ENCODE measurements around the gene ZNF784.

Gene ZNF784

DNA sequence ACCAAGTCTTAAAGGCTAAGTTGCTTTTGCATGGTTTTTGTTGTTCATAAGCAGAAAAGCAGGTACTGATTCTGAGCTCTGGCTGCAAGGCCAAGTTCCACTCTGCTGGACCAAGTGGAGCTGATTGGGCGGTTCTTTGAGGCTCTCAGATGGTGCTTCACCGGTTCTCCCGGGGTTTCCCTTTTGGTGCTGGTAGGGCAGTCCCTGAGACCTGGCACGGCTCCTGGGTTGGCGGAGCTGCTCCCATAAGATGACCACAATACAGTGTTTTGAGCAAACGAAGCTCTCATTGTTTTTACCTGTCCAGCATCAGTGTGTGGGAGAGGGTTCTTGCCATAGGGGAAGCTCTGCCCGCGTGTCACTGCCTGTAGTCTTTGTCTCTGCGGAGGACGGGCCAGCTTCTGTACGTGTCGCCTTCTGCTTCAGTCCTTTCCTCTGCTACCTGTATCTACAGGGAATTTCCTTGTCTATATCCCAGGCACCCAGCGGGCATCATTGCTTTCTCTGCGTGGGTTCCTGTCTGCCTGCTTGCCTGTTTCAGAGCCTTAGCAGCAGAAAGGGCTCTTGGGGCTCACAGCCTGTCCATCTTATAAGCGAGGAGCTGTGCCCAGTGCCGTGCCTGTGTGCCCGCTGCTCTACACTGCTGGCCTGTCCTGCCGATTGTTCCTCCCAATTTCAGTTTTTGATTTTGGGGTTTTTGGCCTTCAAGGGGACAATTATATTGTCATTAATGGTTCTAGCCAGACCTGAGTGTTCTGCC, 32.8 kb upstream of the ZNF784 start:
- peak overlapping the region; percentile 89 to 91 for H3K9ac ChIP-seq (ENCODE audit: low read depth in 1 of 2, low read length in 2 of 2)
- H3K4me3 ChIP-seq (ENCODE audit: low read depth in 1 of 2, low read length in 2 of 2) = peak overlapping the region; percentile 96
- H3K27me3 ChIP-seq (ENCODE audit: control insufficient read depth in 1 of 2, insufficient read depth in 2 of 2, low read length in 2 of 2) = no peaks in the 10 kb centered on the region
- peaks cover 19 to 36% of the 10 kb centered on the region in 2 donors for H3K36me3 ChIP-seq (ENCODE audit: control insufficient read depth in 1 of 2, insufficient read depth in 2 of 2, low read length in 2 of 2)
- H3K4me1 ChIP-seq (ENCODE audit: control insufficient read depth in 1 of 2, insufficient read depth in 2 of 2, low read length in 2 of 2) = peaks cover 23 to 38% of the 10 kb centered on the region in 2 donors
- no peak overlapping the region for H3K27ac ChIP-seq (ENCODE audit: low read depth, low read length)
- no peaks in the 10 kb centered on the region for H3K9me3 ChIP-seq (ENCODE audit: control insufficient read depth in 1 of 2, low read length in 2 of 2)

DNA sequence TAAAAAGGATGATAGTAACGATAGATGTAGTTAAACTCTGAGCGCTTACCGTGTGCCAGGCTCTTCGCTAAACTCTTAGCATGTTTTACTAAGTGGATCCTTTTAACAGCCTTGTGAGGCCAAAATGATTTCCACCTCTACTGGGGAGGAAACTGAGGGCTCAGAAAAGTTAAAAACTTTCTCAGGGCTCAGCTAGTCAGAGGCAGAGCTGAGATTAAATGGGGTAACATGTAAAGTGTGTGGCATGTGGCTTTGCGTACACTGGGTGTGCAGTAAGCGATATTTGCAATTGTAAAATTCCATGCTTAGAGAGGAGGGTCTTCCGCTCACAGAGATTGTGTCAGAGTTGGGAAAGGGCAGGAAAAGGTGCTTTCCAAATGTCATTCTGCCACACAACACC, 32.2 kb upstream of the ZNF784 start:
- Histone ChIP-seq H3K9ac (ENCODE audit: low read depth in 1 of 2, low read length in 2 of 2) (peak overlapping the region; percentile 89 to 91), H3K9me3 (ENCODE audit: control insufficient read depth in 1 of 2, low read length in 2 of 2) (no peaks in the 10 kb centered on the region), H3K4me1 (ENCODE audit: control insufficient read depth in 1 of 2, insufficient read depth in 2 of 2, low read length in 2 of 2) (peaks cover 23 to 38% of the 10 kb centered on the region in 2 donors), H3K27ac (ENCODE audit: low read depth, low read length) (no peak overlapping the region), H3K27me3 (ENCODE audit: control insufficient read depth in 1 of 2, insufficient read depth in 2 of 2, low read length in 2 of 2) (no peaks in the 10 kb centered on the region), H3K4me3 (ENCODE audit: low read depth in 1 of 2, low read length in 2 of 2) (peak overlapping the region; percentile 96), H3K36me3 (ENCODE audit: control insufficient read depth in 1 of 2, insufficient read depth in 2 of 2, low read length in 2 of 2) (peaks cover 14 to 30% of the 10 kb centered on the region in 2 donors)

DNA sequence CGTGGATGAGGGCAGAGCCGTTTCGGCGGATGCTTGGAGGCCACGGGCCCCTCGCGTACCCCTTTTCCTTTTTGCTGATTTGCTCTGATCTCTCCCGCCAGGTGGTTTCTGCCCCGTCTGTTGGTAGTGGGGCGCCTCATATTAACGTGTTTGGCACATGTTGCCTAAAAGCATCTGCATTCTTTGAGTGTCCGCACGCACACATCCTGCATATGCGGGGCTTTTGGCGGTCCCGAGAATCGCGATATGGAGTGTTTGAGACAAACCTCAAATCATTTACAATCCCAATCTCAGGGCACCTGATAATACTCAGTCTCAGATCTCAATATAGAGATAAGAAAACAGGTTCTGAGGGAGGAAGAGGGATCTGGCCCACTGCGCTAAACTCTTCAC, 31.3 kb upstream of the ZNF784 start:
- peak overlapping the region; percentile 89 to 91 for H3K9ac ChIP-seq (ENCODE audit: low read depth in 1 of 2, low read length in 2 of 2)
- peak overlapping the region; percentile 96 for H3K4me3 ChIP-seq (ENCODE audit: low read depth in 1 of 2, low read length in 2 of 2)
- H3K36me3 ChIP-seq (ENCODE audit: control insufficient read depth in 1 of 2, insufficient read depth in 2 of 2, low read length in 2 of 2) = peaks cover 5 to 21% of the 10 kb centered on the region in 2 donors
- no peak overlapping the region for H3K27ac ChIP-seq (ENCODE audit: low read depth, low read length)
- peaks cover 23 to 38% of the 10 kb centered on the region in 2 donors for H3K4me1 ChIP-seq (ENCODE audit: control insufficient read depth in 1 of 2, insufficient read depth in 2 of 2, low read length in 2 of 2)
- H3K9me3 ChIP-seq (ENCODE audit: control insufficient read depth in 1 of 2, low read length in 2 of 2) = no peaks in the 10 kb centered on the region
- H3K27me3 ChIP-seq (ENCODE audit: control insufficient read depth in 1 of 2, insufficient read depth in 2 of 2, low read length in 2 of 2) = no peaks in the 10 kb centered on the region

DNA sequence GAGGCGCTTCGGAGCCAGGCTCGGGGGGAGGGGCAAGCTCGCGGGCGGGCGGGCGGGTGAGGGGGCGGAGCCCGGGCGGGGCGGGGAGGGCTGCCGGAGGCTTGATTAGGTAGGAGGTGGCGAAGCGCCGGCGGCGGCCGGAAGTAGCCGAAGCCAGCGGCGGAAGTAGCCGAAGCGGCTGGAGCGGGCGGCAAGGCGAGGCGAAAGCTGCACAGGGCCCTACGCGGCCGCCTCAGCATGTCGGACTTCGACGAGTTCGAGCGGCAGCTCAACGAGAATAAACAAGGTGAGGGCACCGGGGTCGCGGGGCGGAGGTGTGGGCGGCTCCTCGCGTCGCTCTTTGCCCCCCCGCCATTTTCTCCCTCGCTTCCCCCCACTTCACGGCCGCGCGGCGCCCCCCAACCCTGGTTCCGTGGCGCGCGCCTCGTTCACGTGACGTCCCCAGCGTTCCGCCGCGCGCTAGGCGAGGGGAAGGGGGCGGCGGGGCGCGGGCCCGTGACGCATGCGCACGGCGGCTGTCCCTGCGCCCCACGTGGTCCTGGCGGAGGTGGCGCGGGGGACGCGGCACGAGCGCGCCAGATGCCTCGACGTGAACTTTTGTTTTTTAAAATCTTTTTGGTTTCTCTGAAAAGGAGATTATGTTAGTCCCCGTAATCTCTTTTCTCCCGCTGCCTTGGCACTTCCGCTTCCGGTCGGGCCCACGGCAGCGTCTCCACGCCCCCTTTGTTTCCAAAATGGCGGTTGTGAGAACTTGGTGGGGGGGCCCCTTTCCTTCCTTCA, 30.7 kb upstream of the ZNF784 start, which contains the start of gene U2AF2:
Gene U2AF2, plus strand, starts transcription at position 168 of the 780 bp plus-strand sequence. Its CDS starts 70 bp downstream, at position 238.
- peak within 1 kb of the TSS; percentile 96 for H3K9ac ChIP-seq (ENCODE audit: low read depth in 1 of 2, low read length in 2 of 2)
- no peaks in the 10 kb centered on the region for H3K9me3 ChIP-seq (ENCODE audit: control insufficient read depth in 1 of 2, low read length in 2 of 2)
- peaks cover under 1 to 17% of the 10 kb centered on the region in 2 donors for H3K36me3 ChIP-seq (ENCODE audit: control insufficient read depth in 1 of 2, insufficient read depth in 2 of 2, low read length in 2 of 2)
- H3K27ac ChIP-seq (ENCODE audit: low read depth, low read length) = peak within 1 kb of the TSS; percentile 98
- no peaks in the 10 kb centered on the region for H3K27me3 ChIP-seq (ENCODE audit: control insufficient read depth in 1 of 2, insufficient read depth in 2 of 2, low read length in 2 of 2)
- H3K4me1 ChIP-seq (ENCODE audit: control insufficient read depth in 1 of 2, insufficient read depth in 2 of 2, low read length in 2 of 2) = peaks cover 23 to 38% of the 10 kb centered on the region in 2 donors
- peak within 1 kb of the TSS; percentile 96 for H3K4me3 ChIP-seq (ENCODE audit: low read depth in 1 of 2, low read length in 2 of 2)

DNA sequence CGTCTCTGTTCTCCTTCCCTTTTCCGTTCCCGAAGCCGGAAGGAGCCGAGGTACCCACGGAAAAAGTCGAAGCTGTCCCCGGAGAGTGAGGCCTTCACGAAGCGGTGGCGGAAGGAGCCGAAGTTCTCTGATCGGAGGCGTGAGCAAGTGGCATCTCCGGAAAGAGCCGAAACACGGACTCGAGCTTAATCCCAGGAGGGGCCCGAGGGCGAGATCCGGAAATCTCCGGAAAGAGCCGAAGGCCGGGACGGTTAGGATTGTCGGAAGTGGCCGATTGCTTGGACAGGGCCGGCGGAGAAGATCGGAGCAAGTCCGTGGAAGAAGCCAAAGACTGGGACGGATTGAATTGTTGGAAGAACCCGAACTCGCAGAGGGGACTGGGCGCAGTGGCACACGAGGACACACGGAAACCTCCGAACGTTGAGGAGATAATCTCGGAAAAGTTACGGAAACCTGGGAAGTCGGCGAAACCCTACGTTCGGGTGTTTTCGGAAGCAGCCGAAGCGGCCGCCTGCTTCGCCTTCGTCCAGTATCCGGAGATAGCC, 30.0 kb upstream of the ZNF784 start:
- Histone ChIP-seq H3K27me3 (ENCODE audit: control insufficient read depth in 1 of 2, insufficient read depth in 2 of 2, low read length in 2 of 2) (no peaks in the 10 kb centered on the region), H3K9me3 (ENCODE audit: control insufficient read depth in 1 of 2, low read length in 2 of 2) (no peaks in the 10 kb centered on the region), H3K27ac (ENCODE audit: low read depth, low read length) (peak overlapping the region; percentile 98), H3K36me3 (ENCODE audit: control insufficient read depth in 1 of 2, insufficient read depth in 2 of 2, low read length in 2 of 2) (peaks cover 0 to 10% of the 10 kb centered on the region in 2 donors), H3K9ac (ENCODE audit: low read depth in 1 of 2, low read length in 2 of 2) (peak overlapping the region; percentile 96), H3K4me1 (ENCODE audit: control insufficient read depth in 1 of 2, insufficient read depth in 2 of 2, low read length in 2 of 2) (peaks cover 24 to 38% of the 10 kb centered on the region in 2 donors), H3K4me3 (ENCODE audit: low read depth in 1 of 2, low read length in 2 of 2) (peak overlapping the region; percentile 93 to 94)

DNA sequence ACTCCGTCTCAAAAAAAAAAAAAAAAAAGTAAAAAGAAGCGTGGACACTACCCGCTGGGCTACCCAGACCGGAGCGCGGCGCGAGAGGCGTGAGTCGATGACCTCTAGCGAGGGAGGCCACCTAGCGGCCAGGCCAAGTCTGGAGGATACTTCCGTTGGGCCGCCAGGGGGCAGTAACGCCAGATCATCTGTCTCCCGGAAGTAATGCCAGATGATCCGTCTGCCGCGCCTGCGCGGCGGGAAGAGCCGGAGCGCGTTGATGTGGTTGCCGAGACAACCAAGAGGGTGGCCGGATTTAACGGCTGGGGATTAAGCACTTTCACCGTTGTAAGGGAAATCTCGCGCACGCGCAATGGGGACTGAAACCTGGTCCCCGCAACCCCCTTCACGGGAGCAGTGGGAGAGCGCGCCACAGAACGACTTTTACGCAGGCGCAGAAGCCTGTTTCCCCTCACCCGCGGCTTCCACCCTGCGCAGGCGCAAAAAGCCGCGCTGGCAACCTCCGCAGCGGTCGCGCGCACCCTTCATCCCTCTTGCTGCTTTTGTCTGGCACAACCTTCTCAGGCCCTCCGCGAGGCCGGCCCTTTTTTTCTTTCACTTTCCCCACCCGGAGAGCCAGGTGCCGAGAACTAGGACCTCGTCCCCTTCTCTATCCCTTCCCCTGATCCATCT, 29.4 kb upstream of the ZNF784 start:
- Histone ChIP-seq H3K27ac (ENCODE audit: low read depth, low read length) (peak overlapping the region; percentile 98), H3K4me3 (ENCODE audit: low read depth in 1 of 2, low read length in 2 of 2) (peak overlapping the region; percentile 93 to 94), H3K36me3 (ENCODE audit: control insufficient read depth in 1 of 2, insufficient read depth in 2 of 2, low read length in 2 of 2) (peaks cover 0 to 6% of the 10 kb centered on the region in 2 donors), H3K27me3 (ENCODE audit: control insufficient read depth in 1 of 2, insufficient read depth in 2 of 2, low read length in 2 of 2) (no peaks in the 10 kb centered on the region), H3K4me1 (ENCODE audit: control insufficient read depth in 1 of 2, insufficient read depth in 2 of 2, low read length in 2 of 2) (peaks cover 29 to 35% of the 10 kb centered on the region in 2 donors), H3K9ac (ENCODE audit: low read depth in 1 of 2, low read length in 2 of 2) (peak overlapping the region; percentile 96), H3K9me3 (ENCODE audit: control insufficient read depth in 1 of 2, low read length in 2 of 2) (no peaks in the 10 kb centered on the region)

DNA sequence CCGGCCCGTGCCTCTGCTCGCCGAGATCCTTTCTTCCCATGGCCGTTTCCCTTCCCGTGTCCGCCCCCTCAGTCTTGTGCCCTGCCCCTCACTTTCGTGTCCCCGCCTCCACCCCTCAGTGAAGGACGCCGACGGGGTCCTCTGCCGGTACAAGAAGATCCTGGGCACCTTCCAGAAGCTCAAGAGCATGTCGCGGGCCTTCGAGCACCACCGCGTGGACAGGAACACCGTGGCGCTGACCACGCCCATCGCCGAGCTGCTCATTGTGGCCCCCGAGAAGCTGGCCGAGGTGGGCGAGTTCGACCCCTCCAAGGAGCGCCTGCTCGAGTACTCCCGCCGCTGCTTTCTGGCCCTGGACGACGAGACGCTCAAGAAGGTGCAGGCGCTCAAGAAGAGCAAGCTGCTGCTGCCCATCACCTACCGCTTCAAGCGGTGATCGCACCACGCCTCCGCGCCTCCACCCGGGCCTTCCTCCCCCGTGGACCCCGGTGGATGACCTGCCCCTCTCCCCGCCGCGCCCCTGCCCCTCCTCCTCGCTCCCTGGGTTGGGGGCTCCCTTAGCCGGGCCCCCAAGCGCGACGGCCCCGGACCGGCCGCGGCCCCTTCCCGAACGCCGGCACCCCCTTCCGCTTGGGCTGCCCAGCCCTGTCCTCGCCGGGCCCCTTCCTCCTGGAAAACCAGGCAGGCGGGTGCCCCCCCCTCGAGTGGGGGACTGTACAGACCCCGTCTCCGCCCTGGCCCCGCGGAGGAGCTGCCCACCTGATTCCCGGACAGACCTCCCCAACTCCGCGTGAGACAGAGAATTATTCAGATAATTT, 28.2 kb upstream of the ZNF784 start:
- H3K9me3 ChIP-seq (ENCODE audit: control insufficient read depth in 1 of 2, low read length in 2 of 2) = no peaks in the 10 kb centered on the region
- peaks cover 0 to 2% of the 10 kb centered on the region in 2 donors for H3K36me3 ChIP-seq (ENCODE audit: control insufficient read depth in 1 of 2, insufficient read depth in 2 of 2, low read length in 2 of 2)
- no peak overlapping the region for H3K9ac ChIP-seq (ENCODE audit: low read depth in 1 of 2, low read length in 2 of 2)
- no peak overlapping the region for H3K27ac ChIP-seq (ENCODE audit: low read depth, low read length)
- H3K4me1 ChIP-seq (ENCODE audit: control insufficient read depth in 1 of 2, insufficient read depth in 2 of 2, low read length in 2 of 2) = peaks cover 27 to 29% of the 10 kb centered on the region in 2 donors
- no peaks in the 10 kb centered on the region for H3K27me3 ChIP-seq (ENCODE audit: control insufficient read depth in 1 of 2, insufficient read depth in 2 of 2, low read length in 2 of 2)
- no peak overlapping the region for H3K4me3 ChIP-seq (ENCODE audit: low read depth in 1 of 2, low read length in 2 of 2)

DNA sequence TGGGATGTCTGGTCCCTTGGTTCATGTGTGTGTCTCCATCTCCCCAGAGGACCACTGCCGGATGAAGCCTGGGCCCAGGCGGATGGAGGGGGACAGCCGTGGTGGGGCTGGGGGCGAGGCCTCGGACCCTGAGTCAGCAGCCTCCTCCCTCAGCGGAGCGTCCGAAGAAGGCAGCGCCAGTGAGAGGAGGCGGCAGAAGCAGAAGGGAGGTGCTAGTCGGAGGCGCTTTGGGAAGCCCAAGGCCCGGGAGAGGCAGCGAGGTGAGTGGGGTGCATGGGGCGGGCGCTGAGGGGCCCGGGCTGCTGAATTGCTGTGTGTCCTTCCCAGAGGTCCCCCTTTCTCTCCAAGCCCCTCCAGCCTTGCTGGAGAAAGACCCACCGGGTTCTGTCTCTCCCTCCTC, 26.9 kb upstream of the ZNF784 start:
- Histone ChIP-seq H3K27me3 (ENCODE audit: control insufficient read depth in 1 of 2, insufficient read depth in 2 of 2, low read length in 2 of 2) (no peaks in the 10 kb centered on the region), H3K27ac (ENCODE audit: low read depth, low read length) (no peak overlapping the region), H3K9me3 (ENCODE audit: control insufficient read depth in 1 of 2, low read length in 2 of 2) (no peaks in the 10 kb centered on the region), H3K9ac (ENCODE audit: low read depth in 1 of 2, low read length in 2 of 2) (no peak overlapping the region), H3K4me3 (ENCODE audit: low read depth in 1 of 2, low read length in 2 of 2) (no peak overlapping the region), H3K4me1 (ENCODE audit: control insufficient read depth in 1 of 2, insufficient read depth in 2 of 2, low read length in 2 of 2) (peaks cover 20 to 24% of the 10 kb centered on the region in 2 donors), H3K36me3 (ENCODE audit: control insufficient read depth in 1 of 2, insufficient read depth in 2 of 2, low read length in 2 of 2) (no peaks in the 10 kb centered on the region)

DNA sequence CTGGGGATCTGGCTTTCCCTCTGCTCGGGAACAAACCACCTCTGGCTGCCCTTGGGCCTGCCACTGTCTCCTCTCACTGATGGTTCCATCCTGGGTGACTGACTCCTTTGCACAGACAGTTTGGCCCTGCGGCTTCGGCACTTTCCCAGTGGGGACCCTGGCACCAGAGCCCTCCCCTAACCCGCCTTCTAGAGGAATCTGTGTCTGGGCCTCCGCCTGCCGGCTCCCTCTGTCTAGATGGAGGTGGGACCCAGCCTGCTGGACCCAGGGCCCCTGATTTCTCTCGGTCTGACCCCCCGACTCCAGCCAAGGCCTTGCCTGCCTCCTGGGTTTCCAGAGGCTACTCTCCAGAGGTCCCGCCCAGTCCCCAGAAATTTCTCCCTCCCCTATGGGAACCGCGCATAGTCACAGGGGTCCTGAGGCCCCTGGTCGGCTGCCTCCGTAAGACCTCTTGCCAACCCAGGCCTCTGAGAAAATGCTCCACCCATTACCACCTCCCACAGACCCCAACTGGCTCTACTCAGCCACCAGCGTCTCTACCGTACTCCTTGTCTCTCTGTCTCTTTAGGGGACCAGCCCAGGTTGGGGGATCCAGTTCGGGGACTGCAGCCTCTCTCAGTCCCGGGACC, 26.4 kb upstream of the ZNF784 start:
- H3K36me3 ChIP-seq (ENCODE audit: control insufficient read depth in 1 of 2, insufficient read depth in 2 of 2, low read length in 2 of 2) = peaks cover 0 to 1% of the 10 kb centered on the region in 2 donors
- H3K4me3 ChIP-seq (ENCODE audit: low read depth in 1 of 2, low read length in 2 of 2) = no peak overlapping the region
- H3K27ac ChIP-seq (ENCODE audit: low read depth, low read length) = no peak overlapping the region
- no peaks in the 10 kb centered on the region for H3K9me3 ChIP-seq (ENCODE audit: control insufficient read depth in 1 of 2, low read length in 2 of 2)
- no peak overlapping the region for H3K9ac ChIP-seq (ENCODE audit: low read depth in 1 of 2, low read length in 2 of 2)
- no peaks in the 10 kb centered on the region for H3K27me3 ChIP-seq (ENCODE audit: control insufficient read depth in 1 of 2, insufficient read depth in 2 of 2, low read length in 2 of 2)
- H3K4me1 ChIP-seq (ENCODE audit: control insufficient read depth in 1 of 2, insufficient read depth in 2 of 2, low read length in 2 of 2) = peaks cover 15 to 19% of the 10 kb centered on the region in 2 donors
